Fibroblast of villous mesenchyme (primary cell): ENCODE data around the gene AURKA. TPM values are rescaled to one million over a fixed set of nuclear protein-coding genes. Genes with fewer than 3 reads are reported as not detected.
"Not testable (repeated sequence)": the region's sequence is repeated elsewhere in the genome, so short reads cannot be mapped to it uniquely, and the experiment has no call there.

ENCODE experiments used
- DNase-seq: peaks from one replicate; pipeline ENCODE4 v3.0.0-alpha.2; 2010; ENCODE audit warnings: low read depth
- H3K4me3 ChIP-seq: 2 replicates; pipeline ENCODE4 v1.5.1; 2011; ENCODE audit warnings: low read depth, mild to moderate bottlenecking, low read length
- CTCF ChIP-seq: IDR thresholded peaks from 2 replicates; pipeline ENCODE4 v1.5.1; 2012; ENCODE audit warnings: low read depth, mild to moderate bottlenecking, low read length; ENCODE audit not compliant: insufficient read depth
- total RNA-seq: library from RNA; depleted of rRNA; stranded (reverse); fragments of >200 nt; gene quantifications from 2 replicates; pipeline ENCODE4 v1.2.3, GENCODE V29; 2012

Gene AURKA
- total RNA-seq, 1 donor, result 57.0 TPM

GRCh38 chr20:56347628-56348304 is 44.2 kb downstream of the AURKA start:
- H3K4me3 ChIP-seq, result no peak overlapping the region
- no peak for DNase-seq
- TF ChIP-seq CTCF, result no peak

- no peak for DNase-seq
- no peak for TF ChIP-seq CTCF
Measured at GRCh38 chr20:56345911-56346310, 46.1 kb downstream of the AURKA start.

GRCh38 chr20:56343861-56344381 is 48.1 kb downstream of the AURKA start:
- H3K4me3 ChIP-seq, result no peak overlapping the region
- DNase-seq, result peak; percentile 36
- TF ChIP-seq CTCF, result peak; percentile 75

More at GRCh38 chr20:56345911-56346310, 46.1 kb downstream of the AURKA start:
- H3K4me3 ChIP-seq, result no peak overlapping the region

GRCh38 chr20:56342783-56343182 is 49.2 kb downstream of the AURKA start:
- DNase-seq, result no peak
- no peak for TF ChIP-seq CTCF
- no peak overlapping the region for H3K4me3 ChIP-seq

- not testable (repeated sequence) for H3K4me3 ChIP-seq, DNase-seq
Measured at GRCh38 chr20:56336709-56337108, 55.3 kb downstream of the AURKA start.

- H3K4me3 ChIP-seq, result no peak overlapping the region
- DNase-seq, result peak; percentile 10
- no peak for TF ChIP-seq CTCF
Measured at GRCh38 chr20:56328861-56329260, 63.2 kb downstream of the AURKA start.

GRCh38 chr20:56324806-56325205 is 67.2 kb downstream of the AURKA start:
- DNase-seq, result no peak
- no peak for TF ChIP-seq CTCF

More at GRCh38 chr20:56324806-56325205, 67.2 kb downstream of the AURKA start:
- H3K4me3 ChIP-seq, result no peak overlapping the region
